HG03457 (cell line): ENCODE data around the gene ZNF521.
"Not testable (repeated sequence)": the region's sequence is repeated elsewhere in the genome, so short reads cannot be mapped to it uniquely, and the experiment has no call there.

ENCODE experiments used
- ATAC-seq: cut with Tn5 transposase; IDR thresholded peaks from one replicate; pipeline ENCODE4 v1.9.1; 2021; ENCODE audit warnings: moderate number of reproducible peaks; ENCODE audit not compliant: unreplicated experiment

The ZNF521 gene

GRCh38 chr18:25291150-25291549 is 60.8 kb downstream of the ZNF521 start:
- ATAC-seq: no peak

- no peak for ATAC-seq
Observed at GRCh38 chr18:25289001-25289631, 62.9 kb downstream of the ZNF521 start.

GRCh38 chr18:25288340-25288938 is 63.5 kb downstream of the ZNF521 start:
- ATAC-seq: no peak

GRCh38 chr18:25287106-25287505 is 64.9 kb downstream of the ZNF521 start:
- ATAC-seq: no peak

- no peak for ATAC-seq
Observed at GRCh38 chr18:25284861-25285550, 67.0 kb downstream of the ZNF521 start.

GRCh38 chr18:25284281-25284680 is 67.7 kb downstream of the ZNF521 start:
- no peak for ATAC-seq

GRCh38 chr18:25283781-25284180 is 68.2 kb downstream of the ZNF521 start:
- no peak for ATAC-seq

- no peak for ATAC-seq
Observed at GRCh38 chr18:25282896-25283703, 68.9 kb downstream of the ZNF521 start.

- ATAC-seq: no peak
Observed at GRCh38 chr18:25282282-25282681, 69.7 kb downstream of the ZNF521 start.

GRCh38 chr18:25281556-25281955 is 70.4 kb downstream of the ZNF521 start:
- no peak for ATAC-seq

- ATAC-seq: no peak
Observed at GRCh38 chr18:25279961-25280360, 72.0 kb downstream of the ZNF521 start.

GRCh38 chr18:25279556-25279955 is 72.4 kb downstream of the ZNF521 start:
- ATAC-seq: no peak

GRCh38 chr18:25279133-25279532 is 72.8 kb downstream of the ZNF521 start:
- ATAC-seq: no peak

GRCh38 chr18:25278394-25278793 is 73.6 kb downstream of the ZNF521 start:
- ATAC-seq: no peak

GRCh38 chr18:25275412-25276001 is 76.5 kb downstream of the ZNF521 start:
- no peak for ATAC-seq

GRCh38 chr18:25274926-25275325 is 77.0 kb downstream of the ZNF521 start:
- ATAC-seq: no peak

GRCh38 chr18:25266931-25267527 is 84.9 kb downstream of the ZNF521 start:
- not testable (repeated sequence) for ATAC-seq

- ATAC-seq: no peak
Observed at GRCh38 chr18:25262920-25263319, 89.0 kb downstream of the ZNF521 start.

GRCh38 chr18:25261768-25262167 is 90.2 kb downstream of the ZNF521 start:
- ATAC-seq: no peak

- ATAC-seq: no peak
Observed at GRCh38 chr18:25256439-25256838, 95.5 kb downstream of the ZNF521 start.

- ATAC-seq: no peak
Observed at GRCh38 chr18:25253779-25254178, 98.2 kb downstream of the ZNF521 start.
